Vagina (tissue), 2 donors: ENCODE results near the gene C1orf115.

Experiments
- CTCF ChIP-seq, 3 experiments: fragments of 450-650 bp in 2 of 3; fragments of 200-600 bp in 1 of 3; sonication (generic) in 1 of 3; IDR thresholded peaks; one replicate each; pipeline ENCODE4 v1.5.1; 2017 to 2019; ENCODE audit warnings: antibody characterized with exemption in 3 of 3, mild to moderate bottlenecking in 2 of 3, moderate library complexity in 2 of 3
- POLR2AphosphoS5 ChIP-seq, 2 donors: sonication (generic); formaldehyde crosslinking; IDR thresholded peaks; one replicate each; pipeline ENCODE4 v1.9.0; 2017; ENCODE audit warnings: antibody characterized with exemption in 2 of 2, mild to moderate bottlenecking in 2 of 2, low read depth in 1 of 2; ENCODE audit not compliant: insufficient read depth in 1 of 2

- TF ChIP-seq CTCF (IDR thresholded peaks at IDR 0.05) (no peak), POLR2AphosphoS5 (IDR thresholded peaks at IDR 0.05; ENCODE audit: insufficient read depth in 1 of 2, low read depth in 1 of 2) (no peak)
Measured at GRCh38 chr1:220711056-220711809, 21.1 kb downstream of the C1orf115 start.
